ENCODE data around the gene MEG3.

Gene MEG3

DNA sequence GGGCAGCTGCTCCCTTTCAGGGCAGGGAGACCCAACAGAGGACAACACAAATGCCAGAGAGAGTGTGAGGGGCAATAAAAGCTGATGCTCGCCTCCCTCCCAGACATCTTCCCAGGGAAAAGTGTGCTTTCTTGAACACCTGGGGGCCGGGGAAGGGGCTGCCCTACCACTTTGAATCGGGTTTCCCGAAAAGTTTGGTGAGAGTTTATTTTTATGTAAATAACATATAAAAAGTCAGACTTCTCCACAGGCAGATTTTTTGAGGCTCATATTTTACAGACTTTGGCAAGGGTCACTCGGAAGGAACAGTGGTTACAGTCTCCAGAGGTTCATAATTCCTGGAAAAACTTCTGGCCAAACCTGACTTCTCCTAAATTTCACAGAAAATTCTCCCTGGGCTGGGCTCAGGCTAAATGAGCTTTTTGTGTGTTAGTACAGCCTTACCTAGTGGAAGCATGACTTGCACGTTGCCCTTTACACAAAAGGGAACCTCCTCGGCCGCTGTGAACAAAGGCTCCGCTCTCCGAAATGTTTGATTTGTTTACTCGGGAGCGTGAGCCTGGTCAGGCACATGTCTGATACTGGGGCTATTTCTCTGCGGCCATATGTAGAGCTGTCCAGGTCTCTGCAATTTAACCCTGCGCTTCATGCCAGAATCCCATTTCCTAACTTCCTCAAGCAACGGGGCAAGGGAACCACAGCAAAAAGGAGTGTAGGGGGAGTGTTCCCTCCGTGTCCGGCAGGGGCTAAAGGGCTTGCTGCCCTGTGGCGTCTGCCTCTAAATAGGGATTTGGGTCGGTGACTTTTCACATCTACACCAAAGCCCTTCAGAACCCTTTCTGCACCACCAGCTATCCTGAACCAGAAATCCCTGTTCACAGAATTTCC, 74.2 kb downstream of the MEG3 start:
- DNase-seq, result no peak

DNA sequence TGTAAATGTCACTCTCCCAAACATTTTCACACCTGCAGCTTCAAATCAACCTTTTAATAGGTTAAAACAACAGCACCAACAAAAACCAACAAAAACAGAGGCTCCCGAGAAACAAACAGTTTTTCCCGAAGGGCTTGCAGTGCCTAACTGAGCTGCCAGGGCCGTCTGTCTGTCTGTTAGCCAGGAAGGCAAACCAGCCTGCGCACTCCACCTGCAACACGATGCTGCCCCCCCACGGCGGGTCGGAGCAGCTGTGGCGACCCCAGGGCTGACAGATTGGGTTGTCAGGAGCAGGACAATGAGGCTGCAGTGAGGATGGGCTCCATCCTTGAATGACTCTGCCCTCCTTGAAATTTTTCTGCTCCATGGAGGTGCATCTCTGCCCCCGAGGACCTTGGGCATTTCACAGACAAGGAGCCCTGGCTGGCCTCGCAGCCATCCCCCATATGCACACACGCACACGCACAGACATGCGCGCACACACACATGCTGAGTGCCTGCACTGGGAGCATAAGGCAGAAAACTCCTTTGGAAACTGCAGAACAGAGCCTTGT, 75.0 kb downstream of the MEG3 start:
- no peak for DNase-seq

DNA sequence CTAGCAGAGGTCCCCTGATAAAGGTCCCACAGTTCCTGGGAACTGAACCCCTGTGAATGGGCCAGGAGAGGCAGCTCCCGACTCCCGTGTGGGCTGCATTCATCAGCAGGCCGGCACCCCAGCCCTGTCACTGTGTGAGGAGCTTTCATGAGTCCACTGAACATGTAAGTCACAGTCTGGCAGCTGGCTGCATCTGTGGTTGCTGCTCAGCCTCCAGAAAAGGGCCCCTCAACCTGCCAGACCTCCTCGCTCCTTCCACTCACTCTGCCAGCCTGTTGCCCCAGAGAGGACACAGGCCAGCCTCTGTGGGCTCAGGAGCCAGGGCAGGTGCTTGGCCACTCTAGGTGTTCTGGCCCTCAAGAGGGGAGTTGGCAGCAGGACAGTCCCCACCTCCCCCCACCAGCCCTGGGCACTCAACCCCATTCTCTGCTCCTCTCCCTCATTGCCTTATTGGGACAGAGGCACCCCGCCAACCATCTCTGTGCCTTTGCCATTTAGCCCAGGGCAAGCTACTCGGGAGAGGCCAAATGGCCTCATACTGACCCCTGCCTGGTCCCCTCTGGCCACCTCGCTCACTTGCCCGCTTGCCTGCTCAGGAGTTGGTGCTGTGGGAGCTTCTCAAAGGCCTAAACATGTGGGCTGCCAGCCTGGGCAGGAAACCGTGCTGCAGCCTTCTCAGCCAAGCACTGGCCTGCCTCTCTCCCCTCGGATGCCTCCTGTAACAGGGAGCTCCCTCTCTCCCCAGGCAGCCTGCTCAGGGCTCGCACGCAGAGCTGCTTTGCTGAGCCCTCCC, 75.7 kb downstream of the MEG3 start:
- no peak for DNase-seq

DNA sequence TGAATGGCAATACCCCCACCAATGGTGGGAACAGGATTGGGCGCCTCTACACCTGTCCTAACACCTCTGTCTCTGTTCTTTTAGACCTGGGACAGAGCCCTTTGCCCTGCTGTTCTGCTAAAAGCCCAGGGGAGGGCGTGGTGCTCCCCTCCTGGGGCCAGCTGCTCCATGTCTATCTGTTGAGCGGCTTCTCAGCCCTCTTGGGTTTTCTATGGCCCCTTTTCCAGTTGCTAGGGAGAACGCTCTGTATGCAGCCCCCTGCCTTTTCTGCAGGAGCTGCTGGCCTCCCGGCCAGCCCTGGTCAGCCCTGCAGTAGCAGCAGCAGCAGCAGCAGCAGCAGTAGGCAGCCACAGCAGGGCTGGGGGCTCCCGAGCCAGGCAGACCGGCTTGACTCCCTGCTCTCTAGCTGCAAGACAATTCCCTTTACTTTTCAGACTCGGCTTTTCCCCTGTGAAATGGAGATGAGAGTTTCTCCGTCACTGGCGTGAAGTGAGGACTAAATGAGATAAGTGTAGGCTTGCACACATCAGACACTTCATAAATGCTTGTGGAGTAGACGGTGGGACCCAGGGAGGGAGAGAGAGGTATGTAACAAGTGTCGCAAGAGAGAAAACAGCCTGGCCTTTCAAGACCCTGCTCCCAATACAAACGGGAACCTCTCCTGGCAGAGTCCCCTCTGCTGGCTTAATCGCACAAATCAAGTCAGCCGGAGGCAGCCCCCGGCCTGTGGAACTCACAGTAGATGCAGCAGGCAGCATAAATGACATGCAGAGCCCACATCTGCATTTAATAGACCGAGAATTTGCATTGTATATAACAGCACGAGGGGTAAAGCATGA, 76.6 kb downstream of the MEG3 start:
- DNase-seq, result no peak

DNA sequence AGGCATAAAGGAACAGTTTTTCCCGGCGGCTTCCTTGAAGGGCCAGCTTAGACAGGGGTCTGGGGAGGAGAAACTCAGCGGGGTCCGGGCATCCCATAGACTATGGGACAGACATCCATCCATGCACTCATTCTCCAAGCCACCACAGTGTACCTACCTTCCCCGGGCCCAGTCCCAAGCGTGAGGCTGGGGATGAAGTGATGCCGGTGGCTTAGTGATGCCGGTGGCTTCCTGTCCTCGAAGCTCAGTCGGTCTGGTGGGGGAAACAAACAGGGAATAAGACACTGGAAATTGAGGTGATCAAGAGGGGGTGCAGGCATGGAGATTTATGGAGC, 77.2 kb downstream of the MEG3 start:
- DNase-seq, result no peak

DNA sequence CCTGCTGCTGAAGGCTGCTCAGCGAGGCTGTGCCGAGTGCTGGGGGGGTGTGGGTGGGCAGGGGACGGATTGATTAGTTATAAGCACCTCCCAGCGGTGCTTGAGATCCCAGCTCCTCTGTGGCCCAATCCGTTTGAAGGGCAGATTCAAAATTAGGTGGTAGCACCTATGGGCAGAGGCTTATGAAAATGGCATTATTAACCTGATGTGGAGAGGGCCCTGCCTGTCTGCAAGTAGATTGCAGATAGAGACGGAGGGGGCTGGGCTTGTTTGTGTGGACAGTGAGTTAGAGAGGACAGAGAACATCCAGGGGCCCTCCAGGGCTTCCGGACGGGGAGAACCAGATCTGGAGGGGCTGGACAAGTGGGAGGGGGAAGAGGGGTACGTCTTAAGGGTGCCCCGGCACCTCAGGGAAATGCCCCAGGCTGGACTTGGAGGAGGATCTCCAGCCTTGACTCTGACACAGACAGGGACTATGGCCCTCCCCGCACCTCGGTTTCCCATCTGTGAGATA, 77.8 kb downstream of the MEG3 start, which contains the start of gene RTL1:
Gene RTL1 (minus strand): TSS at position 51 of the 514 bp plus-strand sequence. CDS start 18,934 bp downstream, outside the sequence.
- DNase-seq, result no peak

DNA sequence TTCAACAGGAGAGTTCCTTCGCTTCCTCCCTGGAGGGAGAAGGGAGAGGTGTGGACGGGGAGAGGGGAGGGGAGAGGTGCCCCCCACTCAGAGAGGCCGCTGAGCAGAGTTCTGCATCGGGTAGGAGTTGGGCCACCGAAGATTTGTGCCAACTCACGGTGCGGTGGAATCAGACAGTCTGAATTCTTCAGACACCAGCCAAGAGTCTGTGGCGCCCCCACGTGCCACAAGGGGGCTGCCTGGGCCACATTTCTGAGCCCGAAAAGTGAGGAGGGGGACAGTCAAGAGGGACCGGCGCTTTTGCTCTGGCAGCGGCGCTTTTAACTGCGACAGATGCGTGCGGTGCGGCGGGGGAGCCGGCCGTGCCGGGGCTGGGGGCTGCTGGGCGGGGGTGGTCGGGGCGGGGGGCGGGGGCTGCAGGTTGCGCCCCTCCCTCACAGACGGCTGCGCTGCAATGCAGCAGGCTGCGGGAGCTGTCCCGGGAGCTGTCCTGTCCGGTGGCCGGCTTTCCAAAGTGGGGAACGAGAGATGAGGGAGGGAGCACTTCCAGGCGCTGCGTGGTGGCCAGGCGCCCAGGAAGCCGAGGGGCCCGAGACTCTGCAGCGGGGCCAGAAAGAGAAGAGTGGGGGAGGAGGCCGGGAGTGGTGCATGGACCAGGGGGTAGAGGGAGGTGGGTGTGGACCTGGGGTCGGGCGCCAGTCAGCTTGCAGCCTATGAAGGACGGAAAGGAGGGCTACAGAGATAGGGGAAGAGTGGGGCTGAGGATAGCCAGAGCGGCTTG, 78.6 kb downstream of the MEG3 start:
- DNase-seq, result no peak

DNA sequence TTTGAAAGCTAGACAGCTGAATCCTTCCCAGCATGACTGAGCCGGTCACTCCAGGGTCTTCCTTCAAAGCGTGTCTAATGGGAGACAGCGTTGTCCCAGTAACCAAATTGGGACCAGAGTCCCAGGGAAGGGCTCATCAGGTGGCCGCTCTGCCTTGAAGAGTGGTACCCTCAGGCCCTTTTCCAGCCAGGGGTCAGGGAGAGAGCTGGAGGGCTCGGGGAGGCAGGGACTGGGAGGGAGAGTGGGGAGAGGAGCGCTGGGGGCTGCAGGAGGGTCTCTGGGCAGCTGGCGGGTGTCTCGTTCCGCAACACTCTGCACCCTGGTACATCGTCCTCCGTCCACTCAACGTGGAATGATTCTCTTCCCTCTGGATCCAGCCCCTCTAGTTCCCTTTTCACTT, 79.2 kb downstream of the MEG3 start:
- no peak for DNase-seq

DNA sequence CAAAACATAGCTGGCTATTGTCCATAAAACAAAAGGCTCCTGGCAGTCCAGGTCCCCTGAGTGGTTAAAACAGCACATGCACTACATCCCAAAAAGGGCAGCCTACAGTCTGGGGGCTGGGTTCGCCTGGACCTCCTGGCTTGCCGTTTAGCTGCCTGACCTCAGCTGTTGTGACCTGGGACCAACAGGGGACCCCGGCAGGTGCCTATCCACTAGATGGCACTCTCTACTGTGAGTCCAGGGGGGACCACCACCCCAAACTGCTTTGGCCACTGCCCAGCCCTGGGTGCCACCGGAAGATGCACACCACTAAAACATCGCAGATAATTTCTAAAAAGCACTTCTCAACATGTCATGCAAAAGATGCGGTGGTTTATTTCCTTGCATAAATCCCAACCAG, 80.5 kb downstream of the MEG3 start:
- DNase-seq, result no peak

DNA sequence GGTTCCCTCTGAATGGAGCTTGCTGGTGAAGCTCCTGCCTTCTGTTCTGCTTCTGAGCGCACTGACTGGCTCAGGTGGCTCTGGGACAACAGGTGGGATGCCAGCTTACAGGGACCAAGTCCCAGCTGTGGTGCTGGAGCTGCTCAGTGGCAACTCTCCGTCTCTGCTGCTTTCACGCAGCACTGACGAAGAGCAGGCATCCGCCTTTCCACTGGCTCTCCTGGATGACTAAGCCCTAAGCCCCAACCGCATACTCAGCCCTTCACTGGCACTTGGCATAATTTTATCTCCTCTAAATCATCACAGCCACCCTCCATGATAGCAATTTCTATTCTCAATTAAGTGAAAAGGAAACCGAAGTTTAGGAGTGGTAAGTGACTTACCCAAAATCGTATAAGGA, 81.3 kb downstream of the MEG3 start:
- DNase-seq, result no peak

DNA sequence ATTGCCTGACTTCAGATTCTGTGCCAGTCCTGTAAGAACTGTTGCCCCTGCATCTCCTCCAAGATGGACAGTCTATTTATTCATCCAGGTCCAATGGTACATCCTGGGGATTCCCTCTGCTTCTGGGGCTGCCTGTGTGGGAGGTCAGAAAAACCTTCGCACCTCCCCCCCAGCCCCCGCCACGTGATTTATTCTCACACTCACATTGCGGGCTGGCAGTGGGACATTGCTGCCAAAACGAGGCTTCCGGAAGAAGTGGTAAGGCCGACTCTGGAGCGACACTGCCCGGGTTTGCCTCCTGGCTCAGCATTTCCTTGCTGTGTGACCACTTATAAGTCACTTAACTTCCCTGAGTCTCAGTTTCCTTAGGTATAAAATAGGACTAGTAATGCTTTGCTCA, 83.5 kb downstream of the MEG3 start:
- no peak for DNase-seq
